Measurements from ENCODE around the gene HLTF.
"Not testable (repeated sequence)": the region's sequence is repeated elsewhere in the genome, so short reads cannot be mapped to it uniquely, and the experiment has no call there.

The HLTF gene

GRCh38 chr3:149015393-149015792 lies 70.9 kb downstream of the HLTF start:
- FAIRE-seq: no peak

- FAIRE-seq: no peak
These were observed 72.6 kb downstream of the HLTF start for GRCh38 chr3:149013726-149014125.

- FAIRE-seq: no peak
These were observed 74.7 kb downstream of the HLTF start for GRCh38 chr3:149011676-149012075.

- FAIRE-seq: no peak
These were observed 75.4 kb downstream of the HLTF start for GRCh38 chr3:149010966-149011365.

- FAIRE-seq: no peak
These were observed 75.8 kb downstream of the HLTF start for GRCh38 chr3:149010504-149010951.

GRCh38 chr3:149009732-149010131 lies 76.6 kb downstream of the HLTF start:
- FAIRE-seq: no peak

- FAIRE-seq: no peak
These were observed 78.6 kb downstream of the HLTF start for GRCh38 chr3:149007567-149008257.

- FAIRE-seq: no peak
These were observed 80.9 kb downstream of the HLTF start for GRCh38 chr3:149005416-149005815.

- no peak for FAIRE-seq
These were observed 81.7 kb downstream of the HLTF start for GRCh38 chr3:149004622-149005021.

GRCh38 chr3:149003653-149004305 lies 82.6 kb downstream of the HLTF start:
- no peak for FAIRE-seq

- FAIRE-seq: no peak
These were observed 84.6 kb downstream of the HLTF start for GRCh38 chr3:149001727-149002126.

- no peak for FAIRE-seq
These were observed 86.1 kb downstream of the HLTF start for GRCh38 chr3:149000206-149000745.

- FAIRE-seq: no peak
These were observed 86.5 kb downstream of the HLTF start for GRCh38 chr3:148999806-149000205.

- FAIRE-seq: no peak
These were observed 87.5 kb downstream of the HLTF start for GRCh38 chr3:148998715-148999423.

GRCh38 chr3:148998297-148998696 lies 88.0 kb downstream of the HLTF start:
- no peak for FAIRE-seq

- FAIRE-seq: no peak
These were observed 88.7 kb downstream of the HLTF start for GRCh38 chr3:148997623-148998022.

GRCh38 chr3:148992635-148993255 lies 93.6 kb downstream of the HLTF start:
- FAIRE-seq: no peak

GRCh38 chr3:148992027-148992634 lies 94.2 kb downstream of the HLTF start:
- no peak for FAIRE-seq

- FAIRE-seq: no peak
These were observed 94.9 kb downstream of the HLTF start, which contains the start of gene GYG1 for GRCh38 chr3:148991219-148992026. TSS of gene GYG1 (plus strand) at chr3:148991540. CDS start at chr3:148991641, 101 bp downstream.

GRCh38 chr3:148990236-148990635 lies 96.1 kb downstream of the HLTF start:
- no peak for FAIRE-seq

- FAIRE-seq: not testable (repeated sequence)
These were observed 98.8 kb downstream of the HLTF start for GRCh38 chr3:148987551-148987950.

GRCh38 chr3:148981273-148981672 lies 105.1 kb downstream of the HLTF start:
- no peak for FAIRE-seq

Measured in A204.1 (cell line).